ACHN (cell line): ENCODE data around the gene PANK4.

Source experiments
- DNase-seq: peaks from one replicate; pipeline ENCODE4 v3.0.0-alpha.2; 2015
- in situ Hi-C: cut with HindIII; loops from 2 replicates; pipeline ENCODE4 v1.10.0; 2017; ENCODE audit warnings: low sequenced_read_pairs, low pct_ligation_motif_present, low pct_unique_long_range_greater_than_20kb

The PANK4 gene

GRCh38 chr1:2506901-2507565, 19.4 kb downstream of the PANK4 start:
- in situ Hi-C loops, result loop anchor here (25.0 kb wide), 1 partner anchor 95 kb away; the partner anchor contains the start of gene PEX10
- no peak for DNase-seq

- no peak for DNase-seq
- in situ Hi-C loops, result loop anchor here (25.0 kb wide), 1 partner anchor 94 kb away; the partner anchor contains the start of gene PEX10
Measured at GRCh38 chr1:2506007-2506860, 20.2 kb downstream of the PANK4 start.

GRCh38 chr1:2505461-2505994, 20.9 kb downstream of the PANK4 start:
- in situ Hi-C loops, result loop anchor here (25.0 kb wide), 1 partner anchor 93 kb away; the partner anchor contains the start of gene PEX10
- DNase-seq, result no peak

- in situ Hi-C loops, result loop anchor here (25.0 kb wide), 1 partner anchor 93 kb away; the partner anchor contains the start of gene PEX10
- no peak for DNase-seq
Measured at GRCh38 chr1:2504949-2505272, 21.5 kb downstream of the PANK4 start.

GRCh38 chr1:2504225-2504948, 22.0 kb downstream of the PANK4 start:
- no peak for DNase-seq
- in situ Hi-C loops, result loop anchor here (25.0 kb wide), 1 partner anchor 92 kb away; the partner anchor contains the start of gene PEX10

GRCh38 chr1:2503554-2504224, 22.7 kb downstream of the PANK4 start:
- no peak for DNase-seq
- in situ Hi-C loops, result loop anchor here (25.0 kb wide), 1 partner anchor 91 kb away; the partner anchor contains the start of gene PEX10

GRCh38 chr1:2502661-2503553, 23.5 kb downstream of the PANK4 start:
- in situ Hi-C loops, result loop anchor here (25.0 kb wide), 1 partner anchor 91 kb away; the partner anchor contains the start of gene PEX10
- DNase-seq, result no peak

- in situ Hi-C loops, result loop anchor here (25.0 kb wide), 1 partner anchor 90 kb away; the partner anchor contains the start of gene PEX10
- no peak for DNase-seq
Measured at GRCh38 chr1:2502210-2502609, 24.2 kb downstream of the PANK4 start.

- in situ Hi-C loops, result loop anchor here (25.0 kb wide), 1 partner anchor 89 kb away; the partner anchor contains the start of gene PEX10
- DNase-seq, result no peak
Measured at GRCh38 chr1:2501820-2502119, 24.6 kb downstream of the PANK4 start.

- no peak for DNase-seq
- in situ Hi-C loops, result loop anchor here (25.0 kb wide), 1 partner anchor 89 kb away; the partner anchor contains the start of gene PEX10
Measured at GRCh38 chr1:2501041-2501819, 25.2 kb downstream of the PANK4 start.

- in situ Hi-C loops, result loop anchor here (25.0 kb wide), 1 partner anchor 88 kb away; the partner anchor contains the start of gene PEX10
- DNase-seq, result no peak
Measured at GRCh38 chr1:2499986-2500596, 26.3 kb downstream of the PANK4 start.

GRCh38 chr1:2499260-2499659, 27.1 kb downstream of the PANK4 start:
- in situ Hi-C loops, result no loop called here
- no peak for DNase-seq

- in situ Hi-C loops, result no loop called here
- no peak for DNase-seq
Measured at GRCh38 chr1:2498648-2499047, 27.7 kb downstream of the PANK4 start.

GRCh38 chr1:2497891-2498290, 28.5 kb downstream of the PANK4 start:
- in situ Hi-C loops, result no loop called here

GRCh38 chr1:2496746-2497145, 29.6 kb downstream of the PANK4 start:
- no peak for DNase-seq
- in situ Hi-C loops, result no loop called here

More at GRCh38 chr1:2497891-2498290, 28.5 kb downstream of the PANK4 start:
- no peak for DNase-seq

- in situ Hi-C loops, result no loop called here
Measured at GRCh38 chr1:2496087-2496622, 30.2 kb downstream of the PANK4 start.

More at GRCh38 chr1:2496087-2496622, 30.2 kb downstream of the PANK4 start:
- peak; percentile 14 for DNase-seq
